Hepatocyte (in vitro differentiated cells): ENCODE data around the gene XRN1. TPM values are rescaled to one million over a fixed set of nuclear protein-coding genes. Genes with fewer than 3 reads are reported as not detected.
"Not testable (repeated sequence)": the region's sequence is repeated elsewhere in the genome, so short reads cannot be mapped to it uniquely, and the experiment has no call there.

ENCODE experiments used
- DNase-seq: peaks from one replicate; pipeline ENCODE4 v3.0.0-alpha.2; 2016; ENCODE audit warnings: low spot score
- H2AFZ ChIP-seq: fragments of 200-600 bp; sonication (generic); 2 replicates; pipeline ENCODE4 v1.6.0; 2016; ENCODE audit warnings: antibody characterized with exemption, mild to moderate bottlenecking
- H3K27ac ChIP-seq: fragments of 200-600 bp; sonication (generic); 2 replicates; pipeline ENCODE4 v1.5.1; 2016; ENCODE audit warnings: mild to moderate bottlenecking
- H3K27me3 ChIP-seq: fragments of 200-600 bp; sonication (generic); 2 replicates; pipeline ENCODE4 v1.6.1; 2016
- H3K36me3 ChIP-seq: fragments of 200-600 bp; sonication (generic); replicated peaks from 2 replicates; pipeline ENCODE4 v1.5.1; 2016; ENCODE audit warnings: low read depth; ENCODE audit not compliant: insufficient read depth
- H3K4me1 ChIP-seq: fragments of 200-600 bp; sonication (generic); 2 replicates; pipeline ENCODE4 v1.5.1; 2016; ENCODE audit warnings: mild to moderate bottlenecking, moderate library complexity; ENCODE audit not compliant: insufficient read depth
- H3K4me2 ChIP-seq: fragments of 200-600 bp; sonication (generic); 2 replicates; pipeline ENCODE4 v1.6.0; 2016
- H3K4me3 ChIP-seq: fragments of 200-600 bp; sonication (generic); 2 replicates; pipeline ENCODE4 v1.5.1; 2016; ENCODE audit warnings: mild to moderate bottlenecking
- H3K79me2 ChIP-seq: fragments of 200-600 bp; sonication (generic); 2 replicates; pipeline ENCODE4 v1.6.0; 2017; ENCODE audit warnings: mild to moderate bottlenecking
- H3K9me2 ChIP-seq: fragments of 200-600 bp; sonication (generic); replicated peaks from 2 replicates; pipeline ENCODE4 v1.6.0; 2017; ENCODE audit warnings: mild to moderate bottlenecking; ENCODE audit not compliant: insufficient read depth
- H3K9me3 ChIP-seq: fragments of 200-600 bp; sonication (generic); 2 replicates; pipeline ENCODE4 v1.5.1; 2016; ENCODE audit warnings: low read depth, mild to moderate bottlenecking
- H4K20me1 ChIP-seq: fragments of 200-600 bp; sonication (generic); 2 replicates; pipeline ENCODE4 v1.6.0; 2016; ENCODE audit warnings: mild to moderate bottlenecking; ENCODE audit not compliant: insufficient read depth, poor library complexity, severe bottlenecking
- EZH2 ChIP-seq: fragments of 200-600 bp; sonication (generic); IDR thresholded peaks from 2 replicates; pipeline ENCODE4 v1.6.1; 2016; ENCODE audit warnings: antibody characterized with exemption, mild to moderate bottlenecking, borderline replicate concordance
- EZH2phosphoT487 ChIP-seq: fragments of 200-600 bp; sonication (generic); IDR thresholded peaks from one replicate; pipeline ENCODE4 v1.6.1; 2018; ENCODE audit warnings: antibody characterized with exemption, mild to moderate bottlenecking, low read depth, moderate library complexity; ENCODE audit not compliant: unreplicated experiment, severe bottlenecking
- WGBS: methylation state at CpG from one replicate; pipeline ENCODE4 v1.1.6; 2016; ENCODE audit warnings: low lambda C conversion rate; ENCODE audit errors: missing lambda C conversion rate; 5-methylcytosine and 5-hydroxymethylcytosine counted together
- polyA plus RNA-seq: library from polyadenylated mRNA; unstranded; fragments of >200 nt; fragmentation: Nextera tagmentation; extraction: Ambion mirVana; gene quantifications from 2 replicates; pipeline ENCODE4 v1.2.1, GENCODE V29; 2016
- total RNA-seq: library from RNA; depleted of rRNA; stranded (reverse); fragments of >200 nt; gene quantifications from 2 replicates; pipeline ENCODE4 v1.2.3, GENCODE V29; 2014
- TF ChIP-seq, protein P1 (sequence below): fragments of 200-600 bp; sonication (generic); IDR thresholded peaks from 2 replicates; pipeline ENCODE4 v1.5.1; 2016; ENCODE audit warnings: antibody characterized with exemption, mild to moderate bottlenecking; ENCODE audit not compliant: poor library complexity

XRN1 gene
- total and polyA plus RNA-seq, 2 experiments from 2014 or later = 6.0 to 39.5 TPM

DNA sequence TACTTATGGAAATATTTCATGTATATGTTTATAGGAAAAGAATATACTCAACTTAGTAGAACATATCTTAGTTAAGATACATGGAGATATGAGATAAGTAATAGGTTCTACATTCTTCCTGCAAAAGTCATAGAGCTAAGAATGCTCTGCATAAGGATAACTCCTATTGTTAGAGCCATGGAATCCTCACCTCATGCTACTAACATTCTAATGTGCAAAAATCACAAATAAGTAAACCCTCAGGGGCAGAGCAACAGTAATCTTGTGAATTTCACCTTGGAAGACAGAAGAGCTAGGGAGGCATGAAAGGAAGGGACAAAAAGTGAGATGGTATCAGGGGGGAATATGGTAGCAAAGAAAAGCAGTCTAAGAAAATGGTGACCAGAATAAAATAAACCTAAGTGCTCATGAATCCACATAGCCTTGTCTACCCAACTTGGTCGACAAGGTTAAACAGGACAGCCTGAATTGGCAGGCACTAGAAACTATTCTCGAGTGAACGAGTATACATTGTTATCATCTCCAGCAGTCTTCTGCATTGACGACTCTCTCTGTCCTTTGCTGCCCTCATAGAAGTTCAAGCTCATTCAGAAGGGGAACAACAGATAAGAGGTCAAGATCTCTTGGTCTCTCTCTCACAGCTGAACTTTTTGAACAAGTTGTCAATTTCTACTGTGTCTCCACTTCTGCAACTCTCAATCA lies 52.8 kb downstream of the XRN1 start:
- Histone ChIP-seq H3K36me3 (peaks cover 4% of the 10 kb centered on the region), H2AFZ (no peak overlapping the region), H3K4me3 (no peak overlapping the region), H3K4me2 (no peak overlapping the region), H3K27me3 (no peaks in the 10 kb centered on the region), H3K9me3 (no peaks in the 10 kb centered on the region), H3K79me2 (no peaks in the 10 kb centered on the region), H3K27ac (no peak overlapping the region), H4K20me1 (no peaks in the 10 kb centered on the region), H3K9me2 (no peaks in the 10 kb centered on the region), H3K4me1 (no peaks in the 10 kb centered on the region)
- no peak for DNase-seq
- 90% methylated on average over 4 of the region's 4 CpGs for WGBS
- no peak for TF ChIP-seq EZH2
- no peak for TF ChIP-seq EZH2phosphoT487
- TF ChIP-seq, protein P1, sequence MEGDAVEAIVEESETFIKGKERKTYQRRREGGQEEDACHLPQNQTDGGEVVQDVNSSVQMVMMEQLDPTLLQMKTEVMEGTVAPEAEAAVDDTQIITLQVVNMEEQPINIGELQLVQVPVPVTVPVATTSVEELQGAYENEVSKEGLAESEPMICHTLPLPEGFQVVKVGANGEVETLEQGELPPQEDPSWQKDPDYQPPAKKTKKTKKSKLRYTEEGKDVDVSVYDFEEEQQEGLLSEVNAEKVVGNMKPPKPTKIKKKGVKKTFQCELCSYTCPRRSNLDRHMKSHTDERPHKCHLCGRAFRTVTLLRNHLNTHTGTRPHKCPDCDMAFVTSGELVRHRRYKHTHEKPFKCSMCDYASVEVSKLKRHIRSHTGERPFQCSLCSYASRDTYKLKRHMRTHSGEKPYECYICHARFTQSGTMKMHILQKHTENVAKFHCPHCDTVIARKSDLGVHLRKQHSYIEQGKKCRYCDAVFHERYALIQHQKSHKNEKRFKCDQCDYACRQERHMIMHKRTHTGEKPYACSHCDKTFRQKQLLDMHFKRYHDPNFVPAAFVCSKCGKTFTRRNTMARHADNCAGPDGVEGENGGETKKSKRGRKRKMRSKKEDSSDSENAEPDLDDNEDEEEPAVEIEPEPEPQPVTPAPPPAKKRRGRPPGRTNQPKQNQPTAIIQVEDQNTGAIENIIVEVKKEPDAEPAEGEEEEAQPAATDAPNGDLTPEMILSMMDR = no peak

DNA sequence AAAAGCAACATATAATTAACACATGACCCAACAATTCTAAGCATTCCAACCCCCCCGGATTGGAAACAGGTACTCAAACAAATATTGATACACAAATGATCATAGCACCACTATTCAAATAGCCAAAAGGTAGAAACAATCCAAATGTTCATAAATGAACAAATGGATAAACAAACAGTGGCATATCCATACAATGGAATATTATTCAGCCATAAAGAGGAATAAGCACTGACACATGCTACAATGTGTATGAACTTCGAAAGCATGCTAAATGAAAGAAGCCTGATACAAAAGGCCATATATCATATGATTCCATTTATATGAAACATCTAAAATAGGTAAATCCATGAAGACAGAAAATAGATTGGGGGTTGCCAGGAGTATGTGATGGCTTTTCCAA lies 62.8 kb downstream of the XRN1 start:
- Histone ChIP-seq H4K20me1 (no peaks in the 10 kb centered on the region), H3K9me3 (peaks cover 3% of the 10 kb centered on the region), H3K36me3 (peaks cover 1% of the 10 kb centered on the region), H3K4me3 (no peak overlapping the region), H2AFZ (no peak overlapping the region), H3K27me3 (no peaks in the 10 kb centered on the region), H3K4me1 (no peaks in the 10 kb centered on the region), H3K9me2 (no peaks in the 10 kb centered on the region), H3K4me2 (no peak overlapping the region), H3K27ac (no peak overlapping the region), H3K79me2 (no peaks in the 10 kb centered on the region)
- DNase-seq = no peak
- no peak for TF ChIP-seq EZH2
- no peak for TF ChIP-seq EZH2phosphoT487
- TF ChIP-seq, protein P1 = no peak
- 94% methylated on average over 2 of the region's 2 CpGs for WGBS

DNA sequence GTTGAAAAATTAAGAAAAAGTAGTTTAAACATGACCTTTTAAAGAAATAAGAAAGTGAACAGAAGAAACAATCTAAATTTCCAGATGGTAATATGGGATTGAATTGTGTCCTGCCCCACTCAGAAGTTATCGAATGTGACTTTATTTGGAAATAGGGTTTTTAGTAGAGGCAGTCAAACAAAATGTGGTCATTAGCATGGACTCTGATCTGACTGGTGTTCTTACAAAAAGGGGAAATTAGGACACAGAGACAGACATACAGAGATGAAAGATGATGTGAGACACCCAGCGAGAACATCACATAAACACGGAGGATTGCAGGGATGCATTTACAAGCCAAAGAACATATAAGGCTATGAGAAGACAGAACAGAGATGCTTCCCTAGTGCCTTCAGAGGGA lies 73.2 kb downstream of the XRN1 start:
- 99% methylated on average over 3 of the region's 3 CpGs for WGBS
- no peaks in the 10 kb centered on the region for H3K36me3 ChIP-seq
- DNase-seq = no peak

DNA sequence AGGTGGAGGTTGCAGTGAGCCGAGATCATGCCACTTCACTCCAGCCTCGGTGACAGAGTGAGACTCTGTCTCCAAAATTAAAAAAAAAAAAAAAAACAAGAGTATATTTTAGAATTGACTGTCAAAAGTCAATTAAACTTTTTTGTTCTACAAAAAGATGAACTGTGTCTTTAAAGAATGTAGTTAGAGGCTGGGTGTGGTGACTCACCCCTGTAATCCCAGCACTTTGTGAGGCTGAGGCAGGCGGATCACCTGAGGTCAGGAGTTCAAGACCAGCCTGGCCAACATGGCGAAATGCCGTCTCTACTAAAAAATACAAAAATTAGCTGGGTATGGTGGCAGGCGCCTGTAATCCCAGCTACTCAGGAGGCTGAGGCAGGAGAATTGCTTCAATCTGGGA lies 78.3 kb downstream of the XRN1 start:
- H3K4me1 ChIP-seq = not testable (repeated sequence)

More for the DNA sequence above, 73.2 kb downstream of the XRN1 start:
- H3K27me3 ChIP-seq = no peaks in the 10 kb centered on the region
- H4K20me1 ChIP-seq = no peaks in the 10 kb centered on the region
- H3K79me2 ChIP-seq = no peaks in the 10 kb centered on the region
- no peak for TF ChIP-seq EZH2
- TF ChIP-seq, protein P1 = no peak
- no peak for TF ChIP-seq EZH2phosphoT487
- H3K4me1 ChIP-seq = no peaks in the 10 kb centered on the region
- H3K4me2 ChIP-seq = no peak overlapping the region
- H2AFZ ChIP-seq = no peak overlapping the region
- H3K9me2 ChIP-seq = no peaks in the 10 kb centered on the region
- no peak overlapping the region for H3K27ac ChIP-seq
- no peaks in the 10 kb centered on the region for H3K9me3 ChIP-seq
- H3K4me3 ChIP-seq = no peak overlapping the region

More for the DNA sequence above, 78.3 kb downstream of the XRN1 start:
- not testable (repeated sequence) for H3K79me2 ChIP-seq, H3K4me2 ChIP-seq, DNase-seq, H2AFZ ChIP-seq, H3K27me3 ChIP-seq, H3K9me2 ChIP-seq, H4K20me1 ChIP-seq, H3K4me3 ChIP-seq, H3K36me3 ChIP-seq, H3K9me3 ChIP-seq, H3K27ac ChIP-seq
- WGBS = 96% methylated on average over 6 of the region's 6 CpGs
